ENCODE results near the gene OPN4. TPM values are rescaled to one million over a fixed set of nuclear protein-coding genes. Genes with fewer than 3 reads are reported as not detected.

Gene OPN4
- total RNA-seq, 1 donor from 2014 or later, result not detected

DNA sequence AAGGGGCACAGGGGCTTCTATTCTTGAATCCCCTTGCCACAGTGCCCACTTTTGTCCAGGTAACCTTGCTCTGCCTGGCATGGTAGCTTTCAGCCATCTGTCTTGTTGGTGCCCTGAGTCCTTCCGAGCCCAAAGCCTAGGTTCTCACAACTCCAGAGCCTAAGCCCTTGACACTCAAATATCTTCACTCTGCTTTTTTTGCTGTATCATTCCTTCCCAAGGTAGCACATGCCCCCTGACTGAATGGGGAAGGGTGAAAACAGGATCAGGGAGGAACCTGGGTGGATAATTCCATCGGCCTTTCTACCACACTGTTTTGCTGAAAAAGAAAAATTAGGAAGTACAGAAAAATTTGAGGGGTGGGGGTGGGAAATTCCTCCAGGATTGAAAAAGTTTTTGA, 51.6 kb downstream of the OPN4 start:
- DNase-seq, result no peak
- peaks cover 13% of the 10 kb centered on the region for H3K9me3 Mint-ChIP-seq (ENCODE audit: unreplicated experiment)
- H3K27ac Mint-ChIP-seq (ENCODE audit: unreplicated experiment), result no peak overlapping the region

DNA sequence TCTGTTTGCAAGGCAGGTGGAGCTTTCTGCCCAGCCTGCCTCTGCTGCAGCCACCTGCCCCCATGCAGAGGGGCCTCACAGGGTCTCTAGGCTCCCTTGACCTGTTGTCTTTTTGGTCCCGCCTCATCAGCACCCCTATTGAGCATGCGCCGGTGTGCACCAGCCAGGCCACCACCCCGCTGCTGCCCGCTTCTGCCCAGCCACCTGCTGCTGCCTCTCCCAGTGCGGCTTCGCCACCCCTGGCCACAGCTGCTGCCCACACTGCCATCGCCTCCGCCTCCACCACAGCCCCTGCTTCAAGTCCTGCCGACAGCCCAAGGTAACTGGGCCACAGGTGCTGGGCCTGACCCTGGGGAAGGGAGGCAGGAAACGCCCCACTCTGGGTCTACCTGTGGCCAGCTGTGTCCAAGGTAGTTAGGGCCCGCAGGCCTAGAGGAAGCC, 52.1 kb downstream of the OPN4 start:
- TF ChIP-seq, protein P1, sequence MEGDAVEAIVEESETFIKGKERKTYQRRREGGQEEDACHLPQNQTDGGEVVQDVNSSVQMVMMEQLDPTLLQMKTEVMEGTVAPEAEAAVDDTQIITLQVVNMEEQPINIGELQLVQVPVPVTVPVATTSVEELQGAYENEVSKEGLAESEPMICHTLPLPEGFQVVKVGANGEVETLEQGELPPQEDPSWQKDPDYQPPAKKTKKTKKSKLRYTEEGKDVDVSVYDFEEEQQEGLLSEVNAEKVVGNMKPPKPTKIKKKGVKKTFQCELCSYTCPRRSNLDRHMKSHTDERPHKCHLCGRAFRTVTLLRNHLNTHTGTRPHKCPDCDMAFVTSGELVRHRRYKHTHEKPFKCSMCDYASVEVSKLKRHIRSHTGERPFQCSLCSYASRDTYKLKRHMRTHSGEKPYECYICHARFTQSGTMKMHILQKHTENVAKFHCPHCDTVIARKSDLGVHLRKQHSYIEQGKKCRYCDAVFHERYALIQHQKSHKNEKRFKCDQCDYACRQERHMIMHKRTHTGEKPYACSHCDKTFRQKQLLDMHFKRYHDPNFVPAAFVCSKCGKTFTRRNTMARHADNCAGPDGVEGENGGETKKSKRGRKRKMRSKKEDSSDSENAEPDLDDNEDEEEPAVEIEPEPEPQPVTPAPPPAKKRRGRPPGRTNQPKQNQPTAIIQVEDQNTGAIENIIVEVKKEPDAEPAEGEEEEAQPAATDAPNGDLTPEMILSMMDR (IDR thresholded peaks at IDR 0.05; ENCODE audit: partially characterized antibody, unreplicated experiment), result no peak
- H3K36me3 Mint-ChIP-seq (ENCODE audit: unreplicated experiment), result peaks cover 9% of the 10 kb centered on the region
- H3K4me1 Mint-ChIP-seq (ENCODE audit: low read depth, unreplicated experiment), result peaks cover 1% of the 10 kb centered on the region
- H3K4me3 Mint-ChIP-seq (ENCODE audit: unreplicated experiment), result no peak overlapping the region
- H3K27me3 Mint-ChIP-seq (ENCODE audit: unreplicated experiment), result peaks cover 3% of the 10 kb centered on the region
- DNase-seq, result no peak
- peaks cover 13% of the 10 kb centered on the region for H3K9me3 Mint-ChIP-seq (ENCODE audit: unreplicated experiment)
- no peak overlapping the region for H3K27ac Mint-ChIP-seq (ENCODE audit: unreplicated experiment)

More for the DNA sequence above, 51.6 kb downstream of the OPN4 start:
- Mint-ChIP-seq H3K36me3 (ENCODE audit: unreplicated experiment) (peaks cover 12% of the 10 kb centered on the region), H3K4me1 (ENCODE audit: low read depth, unreplicated experiment) (peaks cover 1% of the 10 kb centered on the region), H3K27me3 (ENCODE audit: unreplicated experiment) (peaks cover 2% of the 10 kb centered on the region), H3K4me3 (ENCODE audit: unreplicated experiment) (no peak overlapping the region)
- TF ChIP-seq, protein P1 (IDR thresholded peaks at IDR 0.05; ENCODE audit: partially characterized antibody, unreplicated experiment), result no peak

DNA sequence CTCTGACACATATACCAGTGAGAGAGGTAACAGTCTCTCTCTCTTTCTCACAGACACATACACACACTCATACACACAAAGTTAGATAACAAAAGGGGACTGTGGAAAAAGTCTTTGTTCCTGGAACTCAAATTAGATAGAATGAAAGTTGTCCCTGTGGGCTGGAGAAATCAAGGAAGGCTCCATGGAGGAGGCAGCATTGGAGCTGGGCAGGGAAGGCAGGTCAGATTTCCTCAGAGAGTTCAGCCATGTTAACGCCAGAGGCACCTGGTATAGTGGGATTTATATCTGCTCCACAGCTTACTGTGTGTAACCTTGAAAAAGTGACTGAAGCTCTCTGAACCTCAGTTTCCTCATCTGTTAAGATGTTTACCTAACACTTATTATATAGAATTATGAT, 52.6 kb downstream of the OPN4 start:
- DNase-seq, result no peak
- Mint-ChIP-seq H3K9me3 (ENCODE audit: unreplicated experiment) (peaks cover 11% of the 10 kb centered on the region), H3K36me3 (ENCODE audit: unreplicated experiment) (peaks cover 4% of the 10 kb centered on the region), H3K27me3 (ENCODE audit: unreplicated experiment) (peaks cover 3% of the 10 kb centered on the region), H3K4me1 (ENCODE audit: low read depth, unreplicated experiment) (peaks cover 1% of the 10 kb centered on the region), H3K4me3 (ENCODE audit: unreplicated experiment) (no peak overlapping the region), H3K27ac (ENCODE audit: unreplicated experiment) (no peak overlapping the region)
- TF ChIP-seq, protein P1 (IDR thresholded peaks at IDR 0.05; ENCODE audit: partially characterized antibody, unreplicated experiment), result no peak

GRCh38 chr10:86707505-86707904, 53.2 kb downstream of the OPN4 start:
- peaks cover 4% of the 10 kb centered on the region for H3K27me3 Mint-ChIP-seq (ENCODE audit: unreplicated experiment)
- no peak overlapping the region for H3K4me3 Mint-ChIP-seq (ENCODE audit: unreplicated experiment)
- H3K4me1 Mint-ChIP-seq (ENCODE audit: low read depth, unreplicated experiment), result peaks cover 1% of the 10 kb centered on the region
- no peaks in the 10 kb centered on the region for H3K36me3 Mint-ChIP-seq (ENCODE audit: unreplicated experiment)
- TF ChIP-seq, protein P1 (IDR thresholded peaks at IDR 0.05; ENCODE audit: partially characterized antibody, unreplicated experiment), result no peak
- H3K9me3 Mint-ChIP-seq (ENCODE audit: unreplicated experiment), result peaks cover 13% of the 10 kb centered on the region
- no peak for DNase-seq
- no peak overlapping the region for H3K27ac Mint-ChIP-seq (ENCODE audit: unreplicated experiment)

- no peak for DNase-seq
- Mint-ChIP-seq H3K27ac (ENCODE audit: unreplicated experiment) (no peak overlapping the region), H3K36me3 (ENCODE audit: unreplicated experiment) (no peaks in the 10 kb centered on the region), H3K9me3 (ENCODE audit: unreplicated experiment) (peaks cover 13% of the 10 kb centered on the region), H3K4me1 (ENCODE audit: low read depth, unreplicated experiment) (peaks cover 1% of the 10 kb centered on the region), H3K4me3 (ENCODE audit: unreplicated experiment) (no peak overlapping the region), H3K27me3 (ENCODE audit: unreplicated experiment) (peaks cover 4% of the 10 kb centered on the region)
- TF ChIP-seq, protein P1 (IDR thresholded peaks at IDR 0.05; ENCODE audit: partially characterized antibody, unreplicated experiment), result no peak
Measured at GRCh38 chr10:86708068-86708782, 53.9 kb downstream of the OPN4 start.

Measured in glutamatergic neuron (in vitro differentiated cells).